Measurements from ENCODE around the gene PHLPP1.

The PHLPP1 gene

GRCh38 chr18:62988471-62988870 lies 273.1 kb downstream of the PHLPP1 start:
- DNase-seq, result no peak

DNA sequence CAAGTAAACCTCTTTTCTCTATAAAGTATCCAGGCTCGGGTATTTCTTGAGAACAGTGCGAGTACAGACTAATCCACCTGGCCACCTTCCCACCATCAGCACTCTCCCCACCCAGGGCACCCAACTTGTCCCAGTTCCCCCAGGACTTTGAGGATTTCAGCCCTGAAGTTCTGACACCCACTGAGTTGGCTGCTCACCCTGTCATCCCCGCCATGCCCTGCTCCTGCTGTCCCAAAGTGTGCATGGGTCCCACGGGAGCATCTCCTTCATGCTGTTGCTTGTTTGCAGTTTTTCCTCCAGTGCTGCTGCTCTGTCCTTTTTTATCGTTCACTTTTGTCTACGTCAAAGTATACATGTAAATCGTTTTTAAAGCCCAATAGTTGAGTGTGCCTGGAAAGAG lies 273.9 kb downstream of the PHLPP1 start:
- no peak for DNase-seq

DNA sequence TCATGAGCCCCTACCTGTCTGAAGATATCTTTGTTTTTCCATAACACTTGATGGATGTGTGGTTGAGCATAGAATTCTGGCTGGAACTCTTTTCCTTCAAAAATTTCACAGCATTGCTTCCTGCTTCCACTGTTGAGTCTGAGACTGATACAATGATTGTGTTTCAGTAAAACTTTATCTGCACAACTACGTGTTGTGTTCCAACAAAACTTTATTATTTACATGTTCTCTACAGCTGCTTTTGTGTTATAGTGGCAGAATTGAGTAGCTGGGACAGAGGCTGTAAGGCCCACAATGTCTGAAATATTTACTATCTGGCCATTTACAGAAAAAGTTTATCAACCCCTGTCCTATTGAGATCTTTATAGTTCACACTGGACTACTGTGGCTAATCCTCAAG lies 275.3 kb downstream of the PHLPP1 start:
- no peak for DNase-seq

DNA sequence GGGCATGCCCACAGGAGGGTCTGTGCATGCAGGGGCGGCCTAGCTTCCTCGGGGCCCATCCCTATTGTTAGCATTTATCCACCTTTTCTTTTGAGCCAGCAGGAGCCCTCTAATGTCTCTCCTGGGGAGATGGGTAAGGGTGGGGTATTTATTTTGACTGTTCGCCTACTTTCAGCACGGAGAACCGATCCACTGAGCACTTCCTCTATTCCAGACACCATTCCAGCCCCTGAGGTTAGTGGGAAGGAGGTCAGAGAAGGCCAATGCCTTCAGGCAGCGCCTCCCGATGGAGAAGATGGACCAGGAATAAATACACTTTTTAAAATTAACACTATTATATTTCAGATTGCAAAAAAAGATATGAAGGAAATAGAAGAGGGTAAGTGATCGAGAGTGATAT lies 276.0 kb downstream of the PHLPP1 start:
- DNase-seq, result no peak

DNA sequence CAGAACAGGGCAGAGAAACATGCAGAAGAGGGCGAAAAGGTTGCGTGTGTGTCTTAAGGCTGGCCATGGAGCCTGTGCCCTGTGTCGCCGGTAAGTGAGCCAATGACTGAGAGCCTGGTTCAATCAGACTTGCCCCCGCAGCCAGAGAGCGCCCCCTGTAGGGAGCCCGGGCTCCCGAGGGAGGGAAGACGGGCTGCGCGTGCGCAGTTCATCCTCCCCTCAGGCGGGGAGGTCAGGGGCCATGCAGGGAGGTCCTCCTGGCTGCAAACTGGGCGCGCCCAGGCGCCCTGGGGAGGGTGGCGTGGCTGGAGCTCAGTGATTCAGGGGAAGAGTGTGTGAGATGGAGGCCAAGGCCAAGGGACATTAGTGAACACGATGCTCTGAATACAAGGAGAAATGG lies 276.6 kb downstream of the PHLPP1 start:
- no peak for DNase-seq

GRCh38 chr18:62992877-62993365 lies 277.6 kb downstream of the PHLPP1 start:
- DNase-seq, result no peak

GRCh38 chr18:62996566-62996965 lies 281.2 kb downstream of the PHLPP1 start:
- no peak for DNase-seq

GRCh38 chr18:62997076-62997475 lies 281.7 kb downstream of the PHLPP1 start:
- DNase-seq, result no peak

DNA sequence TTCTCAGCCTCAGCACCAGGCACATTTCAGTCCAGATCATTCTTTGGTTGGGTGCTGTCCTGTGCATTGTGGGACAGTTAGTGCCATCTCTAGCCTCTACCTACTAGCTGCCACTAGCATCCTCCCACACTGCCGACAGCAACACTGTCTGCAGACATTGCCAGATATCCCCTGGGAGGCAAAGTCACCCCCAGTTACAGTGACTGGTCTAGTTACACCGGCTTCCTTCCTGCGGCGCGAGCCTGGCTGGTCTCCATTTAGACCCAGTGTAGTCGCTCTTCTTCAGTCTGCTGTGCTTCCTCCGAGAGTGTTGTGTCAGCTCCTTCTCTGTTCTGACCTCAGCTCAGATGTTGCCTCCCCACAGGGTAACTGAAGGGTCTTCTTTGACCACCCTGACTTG lies 283.1 kb downstream of the PHLPP1 start:
- no peak for DNase-seq

- peak; percentile 85 for DNase-seq
Observed at GRCh38 chr18:62999392-62999791, 284.1 kb downstream of the PHLPP1 start.

DNA sequence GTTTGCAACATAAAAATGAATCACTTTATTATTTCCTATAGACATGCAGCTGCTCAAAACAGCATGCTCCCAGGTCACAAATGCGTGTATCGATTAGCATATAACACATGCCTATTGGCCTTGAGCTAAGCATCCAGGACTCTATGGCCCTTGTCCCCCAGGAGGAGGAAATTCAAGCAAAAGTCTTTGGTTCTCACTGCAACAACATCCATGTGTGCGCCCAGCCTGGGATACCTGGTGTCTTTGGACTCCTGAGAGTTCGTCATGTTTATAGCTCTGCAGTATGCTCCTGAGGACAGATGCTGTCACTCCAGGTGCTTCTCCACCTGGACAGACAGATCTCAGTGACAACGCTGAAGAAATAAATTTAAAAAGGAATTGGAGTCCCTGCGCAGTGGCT lies 284.6 kb downstream of the PHLPP1 start:
- DNase-seq, result no peak

- DNase-seq, result no peak
Observed at GRCh38 chr18:63000839-63001238, 285.5 kb downstream of the PHLPP1 start.

DNA sequence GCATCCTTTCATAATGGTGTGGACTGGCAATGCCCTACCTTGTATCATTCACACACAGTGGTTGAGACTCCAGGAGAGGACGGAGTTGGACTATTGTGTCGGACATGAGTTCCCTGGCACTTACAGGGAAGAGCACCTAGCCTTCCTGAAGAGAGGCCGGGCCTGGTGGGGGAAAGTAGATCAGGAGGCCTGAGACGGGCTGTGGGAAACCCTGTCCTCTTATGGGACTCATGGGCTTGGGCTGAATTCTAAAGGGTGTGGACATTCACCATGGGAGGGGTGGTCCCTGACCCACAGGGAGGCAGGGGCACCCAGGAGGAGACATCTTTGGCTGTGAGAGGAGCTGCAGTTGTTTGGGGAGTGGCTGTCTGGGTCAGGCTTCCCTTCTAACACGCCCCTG lies 286.5 kb downstream of the PHLPP1 start:
- DNase-seq, result no peak

DNA sequence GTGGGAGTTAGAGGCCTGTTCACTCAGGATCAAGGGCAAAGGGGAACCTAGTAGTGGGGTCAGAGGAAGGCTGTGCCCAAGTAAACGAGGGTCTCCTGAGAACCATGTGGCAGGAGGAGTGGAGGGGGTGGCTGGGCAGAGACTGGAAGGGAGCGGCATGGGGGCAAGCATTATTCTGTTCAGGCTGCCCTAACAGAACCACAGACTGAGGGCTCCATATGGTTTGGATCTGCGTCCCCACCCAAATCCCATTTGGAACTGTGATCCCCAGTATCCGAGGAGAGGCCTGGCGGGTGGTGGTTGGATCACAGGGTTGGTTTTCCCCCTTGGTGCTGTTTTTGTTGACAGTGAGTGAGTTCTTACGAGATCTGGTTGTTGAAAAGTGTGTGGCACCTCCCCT lies 287.0 kb downstream of the PHLPP1 start:
- DNase-seq, result no peak

DNA sequence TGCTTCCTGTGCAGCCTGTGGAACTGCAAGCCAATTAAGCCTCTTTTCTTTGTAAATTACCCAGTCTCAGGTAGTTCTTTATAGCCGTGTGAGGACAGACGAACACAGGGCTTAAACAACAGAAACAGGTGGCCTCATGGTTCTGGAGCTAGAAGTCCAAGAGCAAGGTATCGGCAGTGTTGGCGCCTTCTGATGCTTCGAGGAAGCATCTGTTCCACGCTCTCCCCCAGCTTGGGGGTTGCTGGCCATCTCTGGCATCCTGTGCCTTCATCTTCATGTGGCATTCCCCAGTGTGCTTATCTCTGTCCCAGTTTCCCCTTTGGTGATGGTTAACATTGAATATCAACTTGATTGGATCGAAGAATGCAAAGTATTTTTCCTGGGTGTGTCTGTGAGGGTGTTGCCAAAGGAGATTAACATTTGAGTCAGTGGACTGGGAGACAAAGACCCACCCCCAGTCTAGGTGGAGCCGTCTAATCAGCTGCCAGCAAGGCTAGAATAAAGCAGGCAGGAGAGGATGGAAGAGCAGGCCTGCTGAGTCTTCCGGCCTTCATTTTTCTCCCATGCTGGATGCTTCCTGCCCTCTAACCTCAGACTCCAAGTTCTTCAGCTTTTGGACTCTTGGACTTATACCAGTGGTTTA lies 287.6 kb downstream of the PHLPP1 start:
- DNase-seq, result no peak

DNA sequence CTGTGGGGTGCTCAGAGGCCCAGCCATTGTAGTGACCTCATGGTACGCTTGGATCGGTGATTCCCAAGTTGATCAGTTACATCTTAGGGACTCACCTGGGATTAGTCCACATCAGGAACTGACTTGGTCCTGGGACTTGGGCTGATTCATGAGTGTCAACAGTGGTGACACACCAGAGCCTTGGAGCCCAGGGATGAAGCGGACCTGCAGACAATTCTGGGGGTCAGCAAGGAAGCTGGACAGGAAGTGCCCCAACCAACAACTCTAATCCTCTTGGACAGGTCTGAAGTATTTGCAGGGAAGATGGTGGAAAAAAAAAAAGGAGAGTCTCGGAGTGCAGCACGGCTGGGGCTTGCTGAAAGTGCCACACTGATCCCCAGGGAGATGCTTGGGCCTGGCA lies 288.6 kb downstream of the PHLPP1 start:
- DNase-seq, result no peak

GRCh38 chr18:63004466-63005089 lies 289.2 kb downstream of the PHLPP1 start:
- DNase-seq, result no peak

DNA sequence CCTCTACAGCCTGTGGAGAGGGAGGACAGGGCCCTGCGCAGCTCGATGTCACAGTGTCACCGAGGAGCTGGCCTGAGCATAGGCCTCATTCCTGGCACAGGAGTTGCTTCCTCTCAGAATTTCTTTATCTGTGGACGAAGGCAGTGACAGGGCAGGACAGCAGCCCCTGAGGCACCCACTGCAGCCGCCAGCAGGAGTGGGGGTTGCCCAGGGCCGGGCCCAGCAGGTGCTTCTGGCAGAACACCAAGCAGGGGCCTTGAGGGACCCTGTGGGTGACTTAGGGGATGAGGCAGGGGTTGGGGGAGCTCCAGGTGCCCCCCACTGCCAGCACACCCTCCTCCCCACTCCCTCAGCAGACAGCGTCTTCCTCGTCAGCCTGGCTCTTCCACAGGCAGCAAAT lies 290.0 kb downstream of the PHLPP1 start:
- no peak for DNase-seq

- no peak for DNase-seq
Observed at GRCh38 chr18:63007231-63007630, 291.9 kb downstream of the PHLPP1 start.

- DNase-seq, result peak; percentile 63
Observed at GRCh38 chr18:63016270-63016669, 300.9 kb downstream of the PHLPP1 start.

- no peak for DNase-seq
Observed at GRCh38 chr18:63017076-63017475, 301.7 kb downstream of the PHLPP1 start.

DNA sequence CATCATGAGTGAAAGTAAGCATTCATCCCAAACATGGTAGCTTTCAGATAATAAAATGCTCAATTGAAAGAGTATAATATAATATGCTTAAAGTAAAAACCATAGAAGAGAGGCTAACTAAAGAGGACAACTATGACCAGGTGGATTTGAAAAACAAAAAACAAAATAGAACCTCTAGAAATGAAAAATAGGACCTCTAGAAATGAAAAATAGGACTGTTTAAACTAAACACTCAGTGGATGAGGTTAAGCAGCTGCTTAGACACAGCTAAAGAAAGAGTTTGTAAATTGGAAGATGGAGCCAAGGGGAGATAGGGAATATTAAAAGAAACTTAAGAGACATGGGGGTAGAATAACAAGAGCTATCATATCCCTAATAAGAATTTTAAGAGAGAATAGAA lies 302.6 kb downstream of the PHLPP1 start:
- DNase-seq, result no peak

DNA sequence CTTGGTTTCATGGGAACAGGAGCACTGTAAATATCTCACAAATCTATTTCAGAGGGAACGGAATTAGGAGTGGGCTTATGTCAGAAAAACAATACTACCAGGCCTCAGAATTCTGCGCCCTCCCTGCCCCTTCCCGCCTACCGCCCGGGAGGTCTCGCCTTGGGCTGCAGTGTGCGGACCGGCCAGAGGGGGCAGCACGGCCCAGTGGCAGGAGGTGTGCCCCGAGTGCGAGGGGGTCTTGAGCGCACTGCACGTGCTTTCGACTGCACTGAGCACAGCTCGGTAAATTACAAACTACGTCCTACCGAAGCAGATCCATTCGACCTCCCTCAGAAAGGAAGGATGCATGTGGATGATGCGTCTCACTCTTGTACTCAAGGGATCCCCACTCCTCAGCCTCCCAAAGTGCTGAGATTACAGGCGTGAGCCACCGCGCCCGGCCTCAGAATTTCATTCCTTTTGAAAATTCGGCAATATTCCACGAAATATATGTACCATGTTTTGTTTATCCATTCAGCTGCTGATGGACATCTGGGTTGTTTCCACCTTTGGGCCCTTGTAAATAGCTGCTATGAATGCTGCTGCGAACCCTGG lies 307.2 kb downstream of the PHLPP1 start:
- no peak for DNase-seq

- no peak for DNase-seq
Observed at GRCh38 chr18:63025251-63026090, 310.1 kb downstream of the PHLPP1 start.

Data from HCEC 1CT (cell line).